CD4-positive, alpha-beta memory T cell (primary cell): Measurements from ENCODE around the gene MRAP. TPM values are rescaled to one million over a fixed set of nuclear protein-coding genes. Genes with fewer than 3 reads are reported as not detected.

Source experiments
- CTCF ChIA-PET: fragments of 350-600 bp; sonication (Branson Sonifier 250); formaldehyde crosslinking; loops from one replicate; lab custom pipeline; 2021; ENCODE audit warnings: inconsistent platforms; ENCODE audit not compliant: partially characterized antibody; lab: Charles Lee
- POLR2A ChIA-PET: fragments of 350-600 bp; sonication (Branson Sonifier 250); formaldehyde crosslinking; loops from one replicate; lab custom pipeline; 2021; ENCODE audit not compliant: partially characterized antibody; lab: Charles Lee
- DNase-seq, 5 donors: peaks; one replicate each; pipeline versions ENCODE4 v3.0.0 to v3.0.0-alpha.2; 2020 to 2022; ENCODE audit warnings: mixed read lengths in 1 of 5
- H3K27ac ChIP-seq: one replicate; pipeline ENCODE4 v1.7.0; 2013; ENCODE audit warnings: low read depth, low read length
- H3K27me3 ChIP-seq: 2 replicates; pipeline ENCODE4 v1.7.0; 2013; ENCODE audit warnings: mild to moderate bottlenecking, low read length, moderate library complexity; ENCODE audit not compliant: insufficient read depth
- H3K36me3 ChIP-seq: 2 replicates; pipeline ENCODE4 v1.7.0; 2013; ENCODE audit warnings: mild to moderate bottlenecking, low read length, moderate library complexity; ENCODE audit not compliant: insufficient read depth
- H3K4me1 ChIP-seq: 2 replicates; pipeline ENCODE4 v1.7.0; 2013; ENCODE audit warnings: mild to moderate bottlenecking, low read length, moderate library complexity; ENCODE audit not compliant: insufficient read depth
- H3K4me3 ChIP-seq, 2 donors: one replicate each; pipeline ENCODE4 v1.7.0; 2013; ENCODE audit warnings: low read length in 2 of 2, mild to moderate bottlenecking in 1 of 2
- H3K9me3 ChIP-seq, 2 donors: one replicate each; pipeline ENCODE4 v1.7.0; 2013; ENCODE audit warnings: low read length in 2 of 2, control low read depth in 1 of 2; ENCODE audit not compliant: control insufficient read depth in 1 of 2
- H3K27ac Mint-ChIP-seq, 7 donors: one replicate each; pipeline ENCODE4 v1.8.0; 2020 to 2021; ENCODE audit warnings: mixed read lengths in 7 of 7, mild to moderate bottlenecking in 6 of 7, inconsistent platforms in 3 of 7, moderate library complexity in 3 of 7
- H3K27me3 Mint-ChIP-seq, 2 donors: one replicate each; pipeline ENCODE4 v1.8.0; 2020 to 2021; ENCODE audit warnings: mixed read lengths in 2 of 2
- H3K36me3 Mint-ChIP-seq, 2 donors: one replicate each; pipeline ENCODE4 v1.8.0; 2020 to 2021; ENCODE audit warnings: mixed read lengths in 2 of 2, inconsistent platforms in 1 of 2, mild to moderate bottlenecking in 1 of 2
- H3K4me1 Mint-ChIP-seq, 4 donors: one replicate each; pipeline ENCODE4 v1.8.0; 2020 to 2021; ENCODE audit warnings: mixed read lengths in 4 of 4, mild to moderate bottlenecking in 1 of 4
- H3K4me3 Mint-ChIP-seq, 8 donors: one replicate each; pipeline ENCODE4 v1.8.0; 2020 to 2021; ENCODE audit warnings: mixed read lengths in 8 of 8, mild to moderate bottlenecking in 7 of 8, moderate library complexity in 6 of 8, inconsistent platforms in 3 of 8
- H3K9me3 Mint-ChIP-seq, 8 donors: one replicate each; pipeline ENCODE4 v1.8.0; 2020 to 2021; ENCODE audit warnings: mixed read lengths in 8 of 8, mild to moderate bottlenecking in 5 of 8, inconsistent platforms in 3 of 8, moderate library complexity in 1 of 8
- intact Hi-C: fragments of 100-400 bp; cut with micrococcal nuclease; formaldehyde crosslinking; loops from one replicate; pipeline ENCODE4 v1.15.1; 2023
- polyA plus RNA-seq, 2 donors: library from polyadenylated mRNA; unstranded; fragments of 300-500 nt; fragmentation: Illumina TruSeq; gene quantifications; one replicate each; pipeline ENCODE4 v1.2.3, GENCODE V29; 2021
- total RNA-seq, 2 experiments: library from RNA; stranded (reverse); gene quantifications; one replicate each; pipeline ENCODE4 v1.2.3, GENCODE V29; 2021

The MRAP gene
- total and polyA plus RNA-seq, 4 experiments from 2014 or later, result not detected

DNA sequence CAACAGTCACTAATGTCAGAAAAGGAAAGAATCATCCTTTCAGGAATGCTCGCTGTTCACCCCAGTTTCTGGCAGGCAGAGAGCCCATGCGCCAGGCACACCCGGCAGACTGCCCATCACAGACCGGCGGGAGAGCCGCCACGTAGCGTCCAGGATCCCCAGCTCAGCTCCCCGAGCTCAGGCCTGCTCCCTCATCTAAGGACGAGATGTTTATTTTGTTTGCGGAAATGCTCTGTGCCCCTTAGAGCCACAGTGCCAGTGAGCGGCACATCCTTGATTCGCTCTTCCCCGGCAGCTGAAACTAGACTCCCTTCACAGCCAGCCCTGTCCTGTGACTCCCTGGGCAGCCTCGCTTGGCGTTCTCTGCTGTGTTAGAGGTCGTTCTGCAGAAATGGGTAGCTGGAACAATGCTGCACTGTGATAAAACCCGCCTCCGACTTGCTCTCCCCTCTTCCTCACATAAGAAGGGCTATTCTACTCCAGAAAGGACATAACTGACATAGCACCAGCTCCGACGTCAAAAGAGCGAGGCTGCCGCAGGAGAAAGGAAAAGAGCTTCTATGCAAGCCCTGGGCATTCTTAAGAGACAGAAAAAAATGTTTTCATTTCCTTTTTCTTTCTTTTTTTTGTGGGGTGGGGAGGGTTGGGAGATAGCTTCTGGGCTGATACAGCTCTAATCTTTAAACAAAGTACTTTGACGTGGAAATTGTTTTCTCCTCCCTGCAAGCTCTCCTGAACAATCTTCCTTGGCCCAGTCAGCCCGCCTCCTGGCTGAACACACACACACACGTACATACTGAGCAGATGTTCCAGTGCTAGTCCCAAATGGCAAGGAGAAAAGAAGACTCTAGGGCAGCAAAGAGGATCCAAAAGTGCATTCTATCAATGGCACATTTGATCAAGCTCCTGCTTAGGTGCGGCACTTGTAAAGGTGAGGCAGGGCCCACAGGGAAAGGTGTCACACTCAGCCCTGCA lies 37.2 kb downstream of the MRAP start:
- CTCF ChIA-PET, result interaction anchor here (1.1 kb wide), 1 partner anchor 265 kb away, joined by 3 read pairs; no protein-coding TSS in a partner anchor
- no peaks in the 10 kb centered on the region for H3K27me3 ChIP-seq
- Mint-ChIP-seq H3K9me3 (no peaks in the 10 kb centered on the region), H3K4me3 (no peak overlapping the region), H3K27me3 (no peaks in the 10 kb centered on the region), H3K4me1 (peaks cover 0 to 3% (median 0%) of the 10 kb centered on the region in 4 donors), H3K27ac (no peak overlapping the region), H3K36me3 (peaks cover 72 to 84% of the 10 kb centered on the region in 2 donors)
- POLR2A ChIA-PET, result no interaction called here
- no peaks in the 10 kb centered on the region for H3K4me1 ChIP-seq
- H3K4me3 ChIP-seq, result no peak overlapping the region
- H3K36me3 ChIP-seq, result peaks cover 46% of the 10 kb centered on the region
- intact Hi-C loops, result no loop called here
- no peaks in the 10 kb centered on the region for H3K9me3 ChIP-seq
- no peak for DNase-seq
- no peak overlapping the region for H3K27ac ChIP-seq

GRCh38 chr21:32336711-32337110 lies 38.1 kb downstream of the MRAP start:
- peaks cover 0 to 3% (median 0%) of the 10 kb centered on the region in 4 donors for H3K4me1 Mint-ChIP-seq
- Histone ChIP-seq H3K27ac (no peak overlapping the region), H3K27me3 (no peaks in the 10 kb centered on the region), H3K36me3 (peaks cover 48% of the 10 kb centered on the region), H3K4me3 (no peak overlapping the region), H3K9me3 (no peaks in the 10 kb centered on the region), H3K4me1 (no peaks in the 10 kb centered on the region)
- peak overlapping the region in 1 of 7 donors; percentile 41 for H3K27ac Mint-ChIP-seq
- POLR2A ChIA-PET, result no interaction called here
- H3K4me3 Mint-ChIP-seq, result no peak overlapping the region
- CTCF ChIA-PET, result no interaction called here
- peaks cover 73 to 86% of the 10 kb centered on the region in 2 donors for H3K36me3 Mint-ChIP-seq
- H3K9me3 Mint-ChIP-seq, result no peaks in the 10 kb centered on the region
- intact Hi-C loops, result no loop called here
- DNase-seq, result no peak
- H3K27me3 Mint-ChIP-seq, result no peaks in the 10 kb centered on the region

DNA sequence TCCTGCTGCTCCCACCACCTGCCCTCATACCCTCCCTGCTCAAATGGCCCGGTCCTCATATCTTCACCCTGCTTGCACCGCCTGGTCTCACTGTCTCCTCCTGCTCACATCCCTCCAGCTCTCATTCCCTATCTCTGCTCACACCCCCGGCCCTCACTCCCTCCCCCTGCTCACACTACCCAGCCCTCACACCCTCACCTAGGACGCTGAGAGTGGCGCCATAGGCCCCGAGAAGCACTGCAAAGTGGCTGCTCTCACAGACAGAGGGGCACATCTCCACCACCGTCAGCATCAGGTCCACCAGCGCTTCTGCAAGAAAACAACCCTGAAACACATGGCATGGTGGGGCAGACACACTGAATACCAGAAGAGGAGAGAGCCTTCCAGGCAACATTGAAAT lies 38.6 kb downstream of the MRAP start:
- Mint-ChIP-seq H3K36me3 (peaks cover 73 to 85% of the 10 kb centered on the region in 2 donors), H3K9me3 (no peaks in the 10 kb centered on the region), H3K4me3 (no peak overlapping the region), H3K4me1 (peaks cover 0 to 3% (median 0%) of the 10 kb centered on the region in 4 donors), H3K27ac (peak overlapping the region in 1 of 7 donors; percentile 12), H3K27me3 (no peaks in the 10 kb centered on the region)
- H3K27me3 ChIP-seq, result no peaks in the 10 kb centered on the region
- no peaks in the 10 kb centered on the region for H3K9me3 ChIP-seq
- CTCF ChIA-PET, result no interaction called here
- H3K4me1 ChIP-seq, result no peaks in the 10 kb centered on the region
- POLR2A ChIA-PET, result no interaction called here
- no peak overlapping the region for H3K27ac ChIP-seq
- peaks cover 48% of the 10 kb centered on the region for H3K36me3 ChIP-seq
- DNase-seq, result no peak
- H3K4me3 ChIP-seq, result no peak overlapping the region
- intact Hi-C loops, result no loop called here

- H3K4me1 ChIP-seq, result no peaks in the 10 kb centered on the region
- intact Hi-C loops, result no loop called here
- H3K27me3 ChIP-seq, result no peaks in the 10 kb centered on the region
- no peak overlapping the region for H3K27ac ChIP-seq
- H3K4me3 Mint-ChIP-seq, result no peak overlapping the region
- CTCF ChIA-PET, result no interaction called here
- H3K36me3 ChIP-seq, result peaks cover 50% of the 10 kb centered on the region
- no peak overlapping the region for H3K4me3 ChIP-seq
- POLR2A ChIA-PET, result no interaction called here
- H3K9me3 Mint-ChIP-seq, result peaks cover 0 to 2% (median 0%) of the 10 kb centered on the region in 8 donors
- H3K27me3 Mint-ChIP-seq, result no peaks in the 10 kb centered on the region
- H3K9me3 ChIP-seq, result no peaks in the 10 kb centered on the region
- peak overlapping the region in 2 of 7 donors; percentile 13 to 88 for H3K27ac Mint-ChIP-seq
- H3K36me3 Mint-ChIP-seq, result peaks cover 70 to 82% of the 10 kb centered on the region in 2 donors
- no peak for DNase-seq
- peaks cover 0 to 1% (median 0%) of the 10 kb centered on the region in 4 donors for H3K4me1 Mint-ChIP-seq
Observed at GRCh38 chr21:32338209-32338921, 39.7 kb downstream of the MRAP start.

DNA sequence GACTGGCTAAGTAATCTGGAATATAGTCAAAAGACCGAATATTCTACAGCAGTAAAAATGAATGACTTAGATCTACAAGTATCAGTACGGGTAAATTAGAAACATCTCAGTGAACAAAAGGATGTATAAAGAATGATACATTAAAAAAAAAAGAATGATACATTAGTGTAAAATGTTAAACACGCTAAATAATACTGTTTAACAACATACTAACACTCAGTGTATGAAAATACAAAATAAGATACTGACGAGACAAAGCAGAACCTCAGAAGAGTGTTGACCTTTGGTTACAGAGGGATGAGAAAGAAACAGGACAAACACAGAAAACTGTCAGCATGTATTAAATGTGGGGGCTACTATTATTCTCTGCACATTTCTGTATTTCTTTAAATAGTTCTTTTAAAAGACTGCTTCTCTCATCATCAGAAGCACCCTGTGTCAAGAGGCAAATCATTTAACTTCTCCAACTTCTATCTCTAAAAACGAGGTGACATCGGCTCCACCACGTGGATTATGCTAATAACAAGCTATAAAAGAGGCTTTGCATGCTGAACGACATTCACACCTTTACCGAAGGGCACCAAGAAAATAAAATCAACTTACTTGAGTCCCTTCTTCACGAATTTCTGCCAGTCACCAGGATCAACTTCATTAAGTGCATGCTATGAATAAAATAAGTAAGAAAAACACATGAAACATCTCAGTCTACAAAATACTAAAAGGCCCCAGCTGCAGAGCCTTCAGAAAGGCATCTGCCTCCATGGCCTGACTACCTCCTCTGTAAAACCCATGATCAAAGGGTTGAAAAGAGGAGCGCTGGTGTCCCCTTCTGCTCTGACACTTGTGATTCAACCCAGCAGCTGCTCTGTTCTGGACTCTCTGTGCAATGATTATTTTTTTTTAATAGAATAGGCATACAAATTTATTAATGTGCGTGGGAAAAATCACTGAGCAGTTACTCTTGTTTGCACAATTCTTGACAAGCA lies 42.5 kb downstream of the MRAP start:
- peaks cover 71 to 81% of the 10 kb centered on the region in 2 donors for H3K36me3 Mint-ChIP-seq

GRCh38 chr21:32346951-32347350 lies 48.3 kb downstream of the MRAP start:
- Mint-ChIP-seq H3K27ac (no peak overlapping the region), H3K9me3 (peaks cover 4 to 18% (median 12%) of the 10 kb centered on the region in 8 donors), H3K4me3 (no peak overlapping the region), H3K27me3 (no peaks in the 10 kb centered on the region), H3K36me3 (peaks cover 81 to 86% of the 10 kb centered on the region in 2 donors), H3K4me1 (no peaks in the 10 kb centered on the region)
- no peaks in the 10 kb centered on the region for H3K4me1 ChIP-seq
- ChIA-PET CTCF (no interaction called here), POLR2A (no interaction called here)
- H3K27me3 ChIP-seq, result no peaks in the 10 kb centered on the region
- no peak overlapping the region for H3K27ac ChIP-seq
- DNase-seq, result no peak
- H3K9me3 ChIP-seq, result peaks cover 0 to 10% of the 10 kb centered on the region in 2 donors
- H3K36me3 ChIP-seq, result peaks cover 75% of the 10 kb centered on the region
- H3K4me3 ChIP-seq, result no peak overlapping the region
- intact Hi-C loops, result no loop called here

More for the DNA sequence above, 42.5 kb downstream of the MRAP start:
- Mint-ChIP-seq H3K27me3 (no peaks in the 10 kb centered on the region), H3K9me3 (peaks cover 4 to 18% (median 12%) of the 10 kb centered on the region in 8 donors), H3K4me3 (no peak overlapping the region), H3K4me1 (no peaks in the 10 kb centered on the region), H3K27ac (peak overlapping the region in 3 of 7 donors; percentile 7 to 85 (median 50))
- intact Hi-C loops, result no loop called here
- ChIA-PET POLR2A (no interaction called here), CTCF (interaction anchor here (1.1 kb wide), 1 partner anchor 260 kb away, joined by 4 read pairs; no protein-coding TSS in a partner anchor)
- H3K27ac ChIP-seq, result no peak overlapping the region
- no peak overlapping the region for H3K4me3 ChIP-seq
- H3K27me3 ChIP-seq, result no peaks in the 10 kb centered on the region
- peaks cover 64% of the 10 kb centered on the region for H3K36me3 ChIP-seq
- no peaks in the 10 kb centered on the region for H3K4me1 ChIP-seq
- peaks cover 0 to 10% of the 10 kb centered on the region in 2 donors for H3K9me3 ChIP-seq
- no peak for DNase-seq
